H9 (cell line): ENCODE measurements around the gene RNF175. TPM values are rescaled to one million over a fixed set of nuclear protein-coding genes. Genes with fewer than 3 reads are reported as not detected.

Source experiments
- DNase-seq: peaks from one replicate; pipeline ENCODE4 v3.0.0-alpha.2; 2017
- H2AFZ ChIP-seq: one replicate; pipeline ENCODE4 v1.6.1; 2013; ENCODE audit warnings: mild to moderate bottlenecking, low read length, control low read depth, moderate library complexity
- H2AK5ac ChIP-seq: 2 replicates; pipeline ENCODE4 v1.6.1; 2013; ENCODE audit warnings: low read length, control low read depth, mixed read lengths; ENCODE audit not compliant: insufficient read length
- H2BK120ac ChIP-seq: one replicate; pipeline ENCODE4 v1.6.1; 2013; ENCODE audit warnings: low read depth, mild to moderate bottlenecking, low read length, control low read depth, inconsistent platforms; ENCODE audit not compliant: poor library complexity, severe bottlenecking
- H2BK12ac ChIP-seq: 2 replicates; pipeline ENCODE4 v1.6.1; 2013; ENCODE audit warnings: low read length, control low read depth, mixed read lengths, low read depth; ENCODE audit not compliant: insufficient read length
- H2BK15ac ChIP-seq: 2 replicates; pipeline ENCODE4 v1.6.1; 2013; ENCODE audit warnings: low read depth, low read length, control low read depth
- H2BK20ac ChIP-seq: one replicate; pipeline ENCODE4 v1.6.1; 2013; ENCODE audit warnings: low read depth, mild to moderate bottlenecking, low read length, control low read depth, inconsistent platforms; ENCODE audit not compliant: poor library complexity, severe bottlenecking
- H2BK5ac ChIP-seq: 2 replicates; pipeline ENCODE4 v1.6.1; 2013; ENCODE audit warnings: low read length, control low read depth, mixed read lengths; ENCODE audit not compliant: insufficient read length
- H3K14ac ChIP-seq: 2 replicates; pipeline ENCODE4 v1.6.1; 2013; ENCODE audit warnings: low read length, control low read depth; ENCODE audit not compliant: insufficient read depth
- H3K18ac ChIP-seq: 2 replicates; pipeline ENCODE4 v1.6.1; 2013; ENCODE audit warnings: low read depth, mild to moderate bottlenecking, mixed read lengths, low read length, control low read depth; ENCODE audit not compliant: insufficient read length
- H3K23ac ChIP-seq: 2 replicates; pipeline ENCODE4 v1.6.1; 2013; ENCODE audit warnings: low read length, control low read depth, mixed read lengths, low read depth; ENCODE audit not compliant: insufficient read length
- H3K23me2 ChIP-seq: 2 replicates; pipeline ENCODE4 v1.6.1; 2013; ENCODE audit warnings: low read depth, mild to moderate bottlenecking, mixed read lengths, low read length, control low read depth; ENCODE audit not compliant: insufficient read length, poor library complexity, severe bottlenecking
- H3K27ac ChIP-seq: 2 replicates; pipeline ENCODE4 v1.5.1; 2013; ENCODE audit warnings: low read length, control low read depth, mixed read lengths, low read depth; ENCODE audit not compliant: insufficient read length
- H3K27me3 ChIP-seq: 2 replicates; pipeline ENCODE4 v1.6.1; 2013; ENCODE audit warnings: low read length, control low read depth, inconsistent platforms; ENCODE audit not compliant: insufficient read depth
- H3K4ac ChIP-seq: 2 replicates; pipeline ENCODE4 v1.6.1; 2013; ENCODE audit warnings: low read depth, mild to moderate bottlenecking, control low read depth, inconsistent platforms, low read length, moderate library complexity
- H3K4me1 ChIP-seq: 2 replicates; pipeline ENCODE4 v1.6.1; 2013; ENCODE audit warnings: low read length, control low read depth, inconsistent platforms; ENCODE audit not compliant: insufficient read depth
- H3K4me2 ChIP-seq: 2 replicates; pipeline ENCODE4 v1.6.1; 2013; ENCODE audit warnings: low read length, control low read depth, mixed read lengths; ENCODE audit not compliant: insufficient read length, insufficient read depth
- H3K56ac ChIP-seq: 2 replicates; pipeline ENCODE4 v1.6.1; 2013; ENCODE audit warnings: low read depth, mild to moderate bottlenecking, mixed read lengths, low read length, control low read depth; ENCODE audit not compliant: insufficient read length
- H3K79me1 ChIP-seq: 2 replicates; pipeline ENCODE4 v1.6.1; 2013; ENCODE audit warnings: low read depth, mild to moderate bottlenecking, moderate library complexity, low read length, control low read depth, inconsistent platforms; ENCODE audit not compliant: insufficient read depth, poor library complexity, severe bottlenecking
- H3K79me2 ChIP-seq: 2 replicates; pipeline ENCODE4 v1.6.1; 2013; ENCODE audit warnings: low read length, control low read depth, inconsistent platforms; ENCODE audit not compliant: insufficient read depth
- H3K9ac ChIP-seq: 2 replicates; pipeline ENCODE4 v1.6.1; 2013; ENCODE audit warnings: low read length, control low read depth, mixed read lengths; ENCODE audit not compliant: insufficient read length; ENCODE audit errors: extremely low read depth
- H3K9me3 ChIP-seq: one replicate; pipeline ENCODE4 v1.6.1; 2013; ENCODE audit warnings: low read depth, low read length, inconsistent platforms; ENCODE audit not compliant: control insufficient read depth
- H3T11ph ChIP-seq: one replicate; pipeline ENCODE4 v1.6.1; 2013; ENCODE audit warnings: mild to moderate bottlenecking, low read length, control low read depth, inconsistent platforms
- H4K20me1 ChIP-seq: one replicate; pipeline ENCODE4 v1.6.1; 2013; ENCODE audit not compliant: control insufficient read depth, insufficient read length, insufficient read depth
- H4K5ac ChIP-seq: 2 replicates; pipeline ENCODE4 v1.6.1; 2013; ENCODE audit warnings: low read depth, mild to moderate bottlenecking, mixed read lengths, low read length, control low read depth; ENCODE audit not compliant: insufficient read length
- H4K8ac ChIP-seq: replicated peaks from 2 replicates; pipeline ENCODE4 v1.6.1; 2013; ENCODE audit warnings: low read length, control low read depth, mixed read lengths, low read depth; ENCODE audit not compliant: insufficient read length
- H4K91ac ChIP-seq: 2 replicates; pipeline ENCODE4 v1.6.1; 2013; ENCODE audit warnings: low read depth, mild to moderate bottlenecking, moderate library complexity, mixed read lengths, low read length, control low read depth; ENCODE audit not compliant: insufficient read length
- H3K27ac Mint-ChIP-seq, 3 experiments: 2 replicates in 2 of 3; 3 replicates in 1 of 3; pipeline ENCODE4 v1.8.0; 2020 to 2021; ENCODE audit warnings: mixed read lengths in 3 of 3, mild to moderate bottlenecking in 1 of 3, moderate library complexity in 1 of 3
- H3K27me3 Mint-ChIP-seq: 2 replicates; pipeline ENCODE4 v1.8.0; 2021; ENCODE audit warnings: low read depth, mild to moderate bottlenecking, moderate library complexity, mixed read lengths
- H3K36me3 Mint-ChIP-seq, 3 experiments: 2 replicates in 2 of 3; 3 replicates in 1 of 3; pipeline ENCODE4 v1.8.0; 2020 to 2021; ENCODE audit warnings: low read depth in 3 of 3, mixed read lengths in 3 of 3; ENCODE audit not compliant: insufficient read depth in 1 of 3
- H3K4me1 Mint-ChIP-seq, 2 experiments: 2 replicates each; pipeline ENCODE4 v1.8.0; 2020; ENCODE audit warnings: mixed read lengths in 2 of 2
- H3K4me3 Mint-ChIP-seq, 2 experiments: 2 replicates in 1 of 2; 3 replicates in 1 of 2; pipeline ENCODE4 v1.8.0; 2020 to 2021; ENCODE audit warnings: mild to moderate bottlenecking in 2 of 2, mixed read lengths in 2 of 2, moderate library complexity in 1 of 2
- H3K9me3 Mint-ChIP-seq, 2 experiments: 2 replicates in 1 of 2; 3 replicates in 1 of 2; pipeline ENCODE4 v1.8.0; 2020; ENCODE audit warnings: mild to moderate bottlenecking in 2 of 2, mixed read lengths in 2 of 2, moderate library complexity in 1 of 2
- CTCF ChIP-seq: fragments of 200-600 bp; sonication (generic); conservative IDR thresholded peaks from 3 replicates; pipeline ENCODE4 v1.8.0; 2021; ENCODE audit warnings: antibody characterized with exemption, mild to moderate bottlenecking
- total RNA-seq: library from RNA; stranded (reverse); gene quantifications from 2 replicates; pipeline ENCODE4 v1.2.1, GENCODE V29; 2021

RNF175 gene
- total RNA-seq, 1 experiment from 2014 or later: 4.3 TPM

- Mint-ChIP-seq H3K27ac (no peak overlapping the region), H3K27me3 (no peaks in the 10 kb centered on the region), H3K4me1 (peaks cover 2 to 5% of the 10 kb centered on the region in 2 experiments; a peak in 1 of 4 replicates), H3K4me3 (no peak overlapping the region), H3K36me3 (peaks cover 8 to 18% (median 14%) of the 10 kb centered on the region in 3 experiments; a peak in 6 of 7 replicates), H3K9me3 (peaks cover 2 to 8% of the 10 kb centered on the region in 2 experiments; a peak in 3 of 5 replicates)
- Histone ChIP-seq H4K8ac (no peak overlapping the region), H2AFZ (no peak overlapping the region), H4K91ac (no peak overlapping the region), H3T11ph (no peak overlapping the region), H3K4me1 (no peaks in the 10 kb centered on the region), H3K27ac (no peak overlapping the region), H3K27me3 (no peaks in the 10 kb centered on the region), H3K23me2 (no peaks in the 10 kb centered on the region), H3K23ac (no peak overlapping the region), H2BK12ac (no peak overlapping the region), H2AK5ac (no peak overlapping the region), H3K4me2 (no peak overlapping the region), H3K9me3 (no peaks in the 10 kb centered on the region), H2BK15ac (no peak overlapping the region), H3K79me1 (no peaks in the 10 kb centered on the region), H3K18ac (no peak overlapping the region), H3K4ac (no peak overlapping the region), H2BK20ac (no peak overlapping the region), H3K79me2 (no peaks in the 10 kb centered on the region), H2BK120ac (no peak overlapping the region), H3K56ac (no peak overlapping the region), H3K14ac (no peak overlapping the region), H3K9ac (no peak overlapping the region), H4K20me1 (no peaks in the 10 kb centered on the region), H4K5ac (no peak overlapping the region), H2BK5ac (no peak overlapping the region)
- no peak for DNase-seq
- no peak for TF ChIP-seq CTCF
Measured at GRCh38 chr4:153745651-153746050, 14.2 kb downstream of the RNF175 start.
